ENCODE results near the gene NXPH3. TPM values are rescaled to one million over a fixed set of nuclear protein-coding genes. Genes with fewer than 3 reads are reported as not detected.

NXPH3 gene
- total RNA-seq, 2 donors from 2014 or later, result 0.42 to 2.1 TPM

- H3K27me3 ChIP-seq, result no peaks in the 10 kb centered on the region
- H3K36me3 ChIP-seq, result no peaks in the 10 kb centered on the region
- no peaks in the 10 kb centered on the region for H3K4me1 ChIP-seq
- H3K27ac ChIP-seq, result no peak overlapping the region
- no peaks in the 10 kb centered on the region for H3K9me3 ChIP-seq
- no peak for DNase-seq
- intact Hi-C loops (cut with DNase I), result no loop called here
- no peak for TF ChIP-seq CTCF (IDR thresholded peaks at IDR 0.05)
- H3K4me3 ChIP-seq, result no peak overlapping the region
- no peak overlapping the region for H3K9ac ChIP-seq (ENCODE audit: low read depth in 2 of 2, low read length in 2 of 2)
Measured at GRCh38 chr17:49590874-49591273, 15.2 kb downstream of the NXPH3 start.

GRCh38 chr17:49592263-49592662 lies 16.6 kb downstream of the NXPH3 start:
- H3K27ac ChIP-seq, result no peak overlapping the region
- intact Hi-C loops (cut with DNase I), result no loop called here
- no peaks in the 10 kb centered on the region for H3K36me3 ChIP-seq
- H3K27me3 ChIP-seq, result no peaks in the 10 kb centered on the region
- no peaks in the 10 kb centered on the region for H3K9me3 ChIP-seq
- DNase-seq, result no peak
- no peak overlapping the region for H3K9ac ChIP-seq (ENCODE audit: low read depth in 2 of 2, low read length in 2 of 2)
- H3K4me1 ChIP-seq, result no peaks in the 10 kb centered on the region
- no peak for TF ChIP-seq CTCF (IDR thresholded peaks at IDR 0.05)
- H3K4me3 ChIP-seq, result no peak overlapping the region

- no peaks in the 10 kb centered on the region for H3K4me1 ChIP-seq
- no peaks in the 10 kb centered on the region for H3K36me3 ChIP-seq
- intact Hi-C loops (cut with DNase I), result no loop called here
- no peak overlapping the region for H3K4me3 ChIP-seq
- no peak for DNase-seq
- TF ChIP-seq CTCF (IDR thresholded peaks at IDR 0.05), result no peak
- H3K9me3 ChIP-seq, result no peaks in the 10 kb centered on the region
- no peak overlapping the region for H3K27ac ChIP-seq
- H3K27me3 ChIP-seq, result no peaks in the 10 kb centered on the region
- no peak overlapping the region for H3K9ac ChIP-seq (ENCODE audit: low read depth in 2 of 2, low read length in 2 of 2)
Measured at GRCh38 chr17:49595328-49595727, 19.7 kb downstream of the NXPH3 start.

GRCh38 chr17:49595980-49596379 lies 20.3 kb downstream of the NXPH3 start:
- Histone ChIP-seq H3K36me3 (no peaks in the 10 kb centered on the region), H3K4me1 (no peaks in the 10 kb centered on the region), H3K4me3 (no peak overlapping the region), H3K9me3 (no peaks in the 10 kb centered on the region), H3K27me3 (no peaks in the 10 kb centered on the region), H3K9ac (ENCODE audit: low read depth in 2 of 2, low read length in 2 of 2) (no peak overlapping the region), H3K27ac (no peak overlapping the region)
- intact Hi-C loops (cut with DNase I), result no loop called here
- no peak for TF ChIP-seq CTCF (IDR thresholded peaks at IDR 0.05)
- no peak for DNase-seq

- H3K36me3 ChIP-seq, result no peaks in the 10 kb centered on the region
- H3K9ac ChIP-seq (ENCODE audit: low read depth in 2 of 2, low read length in 2 of 2), result no peak overlapping the region
- no peak overlapping the region for H3K4me3 ChIP-seq
- no peak overlapping the region for H3K27ac ChIP-seq
- no peaks in the 10 kb centered on the region for H3K27me3 ChIP-seq
- DNase-seq, result no peak
- H3K4me1 ChIP-seq, result no peaks in the 10 kb centered on the region
- no peak for TF ChIP-seq CTCF (IDR thresholded peaks at IDR 0.05)
- no peaks in the 10 kb centered on the region for H3K9me3 ChIP-seq
- intact Hi-C loops (cut with DNase I), result no loop called here
Measured at GRCh38 chr17:49596613-49597244, 21.1 kb downstream of the NXPH3 start.

All from colonic mucosa (tissue), 4 donors.